Activated CD4-positive, alpha-beta T cell treated with anti-CD3 and anti-CD28 coated beads, Interleukin-2, Interleukin-4, amounts not matched to agents 100 ng/mL and 50 ng/mL, durations not matched to agents 16 hours and 8 hours (primary cell): ENCODE measurements around the gene CLPTM1.
"Not testable (repeated sequence)": the region's sequence is repeated elsewhere in the genome, so short reads cannot be mapped to it uniquely, and the experiment has no call there.

Source experiments
- DNase-seq: peaks from one replicate; pipeline ENCODE4 v3.0.0-alpha.2; 2020; ENCODE audit warnings: low spot score

The CLPTM1 gene, protein sequence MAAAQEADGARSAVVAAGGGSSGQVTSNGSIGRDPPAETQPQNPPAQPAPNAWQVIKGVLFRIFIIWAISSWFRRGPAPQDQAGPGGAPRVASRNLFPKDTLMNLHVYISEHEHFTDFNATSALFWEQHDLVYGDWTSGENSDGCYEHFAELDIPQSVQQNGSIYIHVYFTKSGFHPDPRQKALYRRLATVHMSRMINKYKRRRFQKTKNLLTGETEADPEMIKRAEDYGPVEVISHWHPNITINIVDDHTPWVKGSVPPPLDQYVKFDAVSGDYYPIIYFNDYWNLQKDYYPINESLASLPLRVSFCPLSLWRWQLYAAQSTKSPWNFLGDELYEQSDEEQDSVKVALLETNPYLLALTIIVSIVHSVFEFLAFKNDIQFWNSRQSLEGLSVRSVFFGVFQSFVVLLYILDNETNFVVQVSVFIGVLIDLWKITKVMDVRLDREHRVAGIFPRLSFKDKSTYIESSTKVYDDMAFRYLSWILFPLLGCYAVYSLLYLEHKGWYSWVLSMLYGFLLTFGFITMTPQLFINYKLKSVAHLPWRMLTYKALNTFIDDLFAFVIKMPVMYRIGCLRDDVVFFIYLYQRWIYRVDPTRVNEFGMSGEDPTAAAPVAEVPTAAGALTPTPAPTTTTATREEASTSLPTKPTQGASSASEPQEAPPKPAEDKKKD

DNA sequence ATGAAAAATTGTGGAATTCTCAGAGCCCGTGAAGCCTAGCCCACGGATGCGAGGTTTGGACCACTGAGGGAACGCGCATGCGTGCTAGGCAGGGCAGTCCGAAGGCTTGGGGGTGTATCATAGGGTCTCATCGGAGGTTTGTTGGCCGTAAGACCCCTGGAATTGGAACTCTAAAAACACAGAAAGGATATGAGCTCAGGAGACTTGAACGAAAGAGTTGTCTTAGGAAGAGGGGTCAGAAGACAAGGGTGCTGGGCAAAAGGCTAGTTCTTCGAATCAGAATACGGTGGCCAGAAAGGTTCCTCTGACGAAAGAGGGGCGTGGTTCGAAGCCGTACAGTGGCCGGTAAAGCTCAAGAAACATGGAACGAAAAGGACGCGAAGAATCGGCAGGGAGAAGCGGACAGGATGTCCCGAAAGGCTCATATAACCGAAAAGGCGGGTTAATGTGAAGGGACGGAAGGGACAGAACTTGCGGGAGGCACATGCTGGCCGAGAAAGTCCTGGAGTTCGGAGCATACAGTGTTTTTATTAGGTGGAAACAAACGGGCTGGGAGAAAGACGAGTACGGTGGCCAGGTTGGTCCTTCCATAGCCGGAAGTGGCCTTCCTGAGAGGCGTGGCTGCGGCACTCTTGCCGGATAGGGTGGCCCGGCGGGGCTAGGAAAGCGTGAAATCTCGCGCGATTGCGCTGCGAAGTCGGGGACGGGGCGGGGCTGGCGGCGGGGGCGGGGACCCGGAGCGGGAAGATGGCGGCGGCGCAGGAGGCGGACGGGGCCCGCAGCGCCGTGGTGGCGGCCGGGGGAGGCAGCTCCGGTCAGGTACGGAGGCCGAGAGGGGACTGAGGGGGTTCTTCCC, at the start of gene CLPTM1:
CLPTM1 (plus strand) TSS at position 732 of the 856 bp plus-strand sequence; CDS start at position 748, 16 bp downstream.
- peak; percentile 98 for DNase-seq

DNA sequence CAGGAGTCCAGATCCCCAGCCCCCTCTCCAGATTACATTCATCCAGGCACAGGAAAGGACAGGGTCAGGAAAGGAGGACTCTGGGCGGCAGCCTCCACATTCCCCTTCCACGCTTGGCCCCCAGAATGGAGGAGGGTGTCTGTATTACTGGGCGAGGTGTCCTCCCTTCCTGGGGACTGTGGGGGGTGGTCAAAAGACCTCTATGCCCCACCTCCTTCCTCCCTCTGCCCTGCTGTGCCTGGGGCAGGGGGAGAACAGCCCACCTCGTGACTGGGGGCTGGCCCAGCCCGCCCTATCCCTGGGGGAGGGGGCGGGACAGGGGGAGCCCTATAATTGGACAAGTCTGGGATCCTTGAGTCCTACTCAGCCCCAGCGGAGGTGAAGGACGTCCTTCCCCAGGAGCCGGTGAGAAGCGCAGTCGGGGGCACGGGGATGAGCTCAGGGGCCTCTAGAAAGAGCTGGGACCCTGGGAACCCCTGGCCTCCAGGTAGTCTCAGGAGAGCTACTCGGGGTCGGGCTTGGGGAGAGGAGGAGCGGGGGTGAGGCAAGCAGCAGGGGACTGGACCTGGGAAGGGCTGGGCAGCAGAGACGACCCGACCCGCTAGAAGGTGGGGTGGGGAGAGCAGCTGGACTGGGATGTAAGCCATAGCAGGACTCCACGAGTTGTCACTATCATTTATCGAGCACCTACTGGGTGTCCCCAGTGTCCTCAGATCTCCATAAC, 49.6 kb upstream of the CLPTM1 start, which contains the start of gene APOE:
APOE (plus strand) TSS at position 360 of the 724 bp plus-strand sequence. CDS start 829 bp downstream, outside the sequence.
- no peak for DNase-seq

DNA sequence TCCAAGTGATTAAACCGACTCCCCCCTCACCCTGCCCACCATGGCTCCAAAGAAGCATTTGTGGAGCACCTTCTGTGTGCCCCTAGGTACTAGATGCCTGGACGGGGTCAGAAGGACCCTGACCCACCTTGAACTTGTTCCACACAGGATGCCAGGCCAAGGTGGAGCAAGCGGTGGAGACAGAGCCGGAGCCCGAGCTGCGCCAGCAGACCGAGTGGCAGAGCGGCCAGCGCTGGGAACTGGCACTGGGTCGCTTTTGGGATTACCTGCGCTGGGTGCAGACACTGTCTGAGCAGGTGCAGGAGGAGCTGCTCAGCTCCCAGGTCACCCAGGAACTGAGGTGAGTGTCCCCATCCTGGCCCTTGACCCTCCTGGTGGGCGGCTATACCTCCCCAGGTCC, 47.6 kb upstream of the CLPTM1 start:
- no peak for DNase-seq

DNA sequence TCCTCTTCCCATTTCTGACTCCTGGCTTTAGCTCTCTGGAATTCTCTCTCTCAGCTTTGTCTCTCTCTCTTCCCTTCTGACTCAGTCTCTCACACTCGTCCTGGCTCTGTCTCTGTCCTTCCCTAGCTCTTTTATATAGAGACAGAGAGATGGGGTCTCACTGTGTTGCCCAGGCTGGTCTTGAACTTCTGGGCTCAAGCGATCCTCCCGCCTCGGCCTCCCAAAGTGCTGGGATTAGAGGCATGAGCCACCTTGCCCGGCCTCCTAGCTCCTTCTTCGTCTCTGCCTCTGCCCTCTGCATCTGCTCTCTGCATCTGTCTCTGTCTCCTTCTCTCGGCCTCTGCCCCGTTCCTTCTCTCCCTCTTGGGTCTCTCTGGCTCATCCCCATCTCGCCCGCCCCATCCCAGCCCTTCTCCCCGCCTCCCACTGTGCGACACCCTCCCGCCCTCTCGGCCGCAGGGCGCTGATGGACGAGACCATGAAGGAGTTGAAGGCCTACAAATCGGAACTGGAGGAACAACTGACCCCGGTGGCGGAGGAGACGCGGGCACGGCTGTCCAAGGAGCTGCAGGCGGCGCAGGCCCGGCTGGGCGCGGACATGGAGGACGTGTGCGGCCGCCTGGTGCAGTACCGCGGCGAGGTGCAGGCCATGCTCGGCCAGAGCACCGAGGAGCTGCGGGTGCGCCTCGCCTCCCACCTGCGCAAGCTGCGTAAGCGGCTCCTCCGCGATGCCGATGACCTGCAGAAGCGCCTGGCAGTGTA, 46.9 kb upstream of the CLPTM1 start:
- no peak for DNase-seq

DNA sequence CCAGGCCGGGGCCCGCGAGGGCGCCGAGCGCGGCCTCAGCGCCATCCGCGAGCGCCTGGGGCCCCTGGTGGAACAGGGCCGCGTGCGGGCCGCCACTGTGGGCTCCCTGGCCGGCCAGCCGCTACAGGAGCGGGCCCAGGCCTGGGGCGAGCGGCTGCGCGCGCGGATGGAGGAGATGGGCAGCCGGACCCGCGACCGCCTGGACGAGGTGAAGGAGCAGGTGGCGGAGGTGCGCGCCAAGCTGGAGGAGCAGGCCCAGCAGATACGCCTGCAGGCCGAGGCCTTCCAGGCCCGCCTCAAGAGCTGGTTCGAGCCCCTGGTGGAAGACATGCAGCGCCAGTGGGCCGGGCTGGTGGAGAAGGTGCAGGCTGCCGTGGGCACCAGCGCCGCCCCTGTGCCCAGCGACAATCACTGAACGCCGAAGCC, 46.3 kb upstream of the CLPTM1 start:
- DNase-seq = no peak

DNA sequence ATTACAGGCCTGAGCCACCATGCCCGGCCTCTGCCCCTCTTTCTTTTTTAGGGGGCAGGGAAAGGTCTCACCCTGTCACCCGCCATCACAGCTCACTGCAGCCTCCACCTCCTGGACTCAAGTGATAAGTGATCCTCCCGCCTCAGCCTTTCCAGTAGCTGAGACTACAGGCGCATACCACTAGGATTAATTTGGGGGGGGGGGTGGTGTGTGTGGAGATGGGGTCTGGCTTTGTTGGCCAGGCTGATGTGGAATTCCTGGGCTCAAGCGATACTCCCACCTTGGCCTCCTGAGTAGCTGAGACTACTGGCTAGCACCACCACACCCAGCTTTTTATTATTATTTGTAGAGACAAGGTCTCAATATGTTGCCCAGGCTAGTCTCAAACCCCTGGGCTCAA, 45.4 kb upstream of the CLPTM1 start:
- DNase-seq = no peak

DNA sequence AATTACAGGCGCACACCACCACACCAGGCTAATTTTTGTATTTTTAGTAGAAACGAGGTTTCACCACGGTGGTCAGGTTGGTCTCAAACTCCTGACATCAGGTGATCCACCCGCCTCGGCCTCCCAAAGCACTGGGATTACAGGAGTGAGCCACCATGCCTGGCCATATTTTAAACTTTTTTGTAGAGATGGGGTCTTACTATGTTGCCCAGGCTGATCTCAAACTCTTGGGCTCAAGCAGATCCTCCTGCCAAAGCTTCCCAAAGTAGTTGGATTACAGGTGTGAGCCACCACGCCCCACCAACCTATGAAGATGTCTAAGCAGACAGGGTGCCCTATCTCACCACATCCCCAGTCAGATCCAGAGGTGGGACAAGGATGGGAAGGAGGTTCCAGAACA, 43.3 kb upstream of the CLPTM1 start:
- DNase-seq = not testable (repeated sequence)

DNA sequence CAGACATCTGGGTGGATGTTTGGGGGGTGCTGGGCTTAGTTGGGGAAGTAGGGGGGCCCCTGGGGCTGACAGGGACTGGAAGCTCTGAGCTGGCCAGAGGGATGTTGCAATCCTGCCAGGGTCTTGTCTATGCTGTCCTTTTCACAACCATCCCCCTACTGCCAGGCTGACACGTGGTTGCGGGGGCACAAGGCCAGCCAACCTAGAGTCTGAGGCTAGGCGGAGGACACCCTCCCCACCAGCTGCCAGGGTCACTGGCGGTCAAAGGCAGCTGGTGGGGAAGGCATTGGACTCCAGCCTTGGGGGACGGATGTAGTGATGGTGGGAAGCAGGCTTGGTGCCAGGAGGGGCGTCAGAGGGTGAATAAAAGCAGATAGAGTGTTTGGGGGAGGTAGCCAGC, 42.3 kb upstream of the CLPTM1 start:
- no peak for DNase-seq

DNA sequence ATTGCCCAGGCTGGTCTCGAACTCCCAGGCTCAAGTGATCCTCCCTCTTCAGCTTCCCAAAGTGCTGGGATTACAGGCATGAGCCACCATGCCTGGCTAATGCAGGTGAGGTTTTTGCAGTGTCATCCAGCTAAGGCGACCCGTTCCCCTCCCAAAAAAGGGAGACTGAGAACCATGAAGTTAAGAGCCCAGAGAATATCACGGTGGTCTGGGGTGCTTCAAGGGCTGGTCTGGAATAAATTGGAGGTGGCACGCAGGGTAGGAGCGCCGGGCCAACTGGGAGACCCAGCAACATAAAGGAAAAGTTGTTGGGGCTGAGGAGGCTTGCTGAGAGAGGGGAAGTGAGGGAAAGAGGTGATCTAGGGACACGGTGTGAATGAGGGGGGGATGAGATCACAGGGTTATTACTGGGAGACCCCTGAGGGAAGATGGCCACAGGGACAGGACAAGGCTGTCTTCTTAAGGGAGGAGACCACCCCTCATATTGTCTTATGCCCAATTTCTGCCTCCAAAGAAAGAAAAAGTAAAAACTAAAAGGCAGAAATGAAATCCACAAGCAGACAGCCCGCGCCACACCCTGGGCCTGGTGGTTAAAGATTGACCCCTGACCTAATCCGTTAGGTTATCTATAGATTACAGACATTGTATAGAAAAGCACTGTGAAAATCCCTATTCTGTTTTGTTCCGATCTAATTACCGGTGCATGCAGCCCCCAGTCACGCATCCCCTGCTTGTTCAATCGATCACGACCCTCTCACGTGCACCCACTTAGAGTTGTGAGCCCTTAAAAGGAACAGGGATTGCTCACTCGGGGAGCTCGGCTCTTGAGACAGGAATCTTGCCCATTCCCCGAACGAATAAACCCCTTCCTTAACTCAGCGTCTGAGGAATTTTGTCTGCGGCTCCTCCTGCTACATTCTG, 41.4 kb upstream of the CLPTM1 start:
- not testable (repeated sequence) for DNase-seq

DNA sequence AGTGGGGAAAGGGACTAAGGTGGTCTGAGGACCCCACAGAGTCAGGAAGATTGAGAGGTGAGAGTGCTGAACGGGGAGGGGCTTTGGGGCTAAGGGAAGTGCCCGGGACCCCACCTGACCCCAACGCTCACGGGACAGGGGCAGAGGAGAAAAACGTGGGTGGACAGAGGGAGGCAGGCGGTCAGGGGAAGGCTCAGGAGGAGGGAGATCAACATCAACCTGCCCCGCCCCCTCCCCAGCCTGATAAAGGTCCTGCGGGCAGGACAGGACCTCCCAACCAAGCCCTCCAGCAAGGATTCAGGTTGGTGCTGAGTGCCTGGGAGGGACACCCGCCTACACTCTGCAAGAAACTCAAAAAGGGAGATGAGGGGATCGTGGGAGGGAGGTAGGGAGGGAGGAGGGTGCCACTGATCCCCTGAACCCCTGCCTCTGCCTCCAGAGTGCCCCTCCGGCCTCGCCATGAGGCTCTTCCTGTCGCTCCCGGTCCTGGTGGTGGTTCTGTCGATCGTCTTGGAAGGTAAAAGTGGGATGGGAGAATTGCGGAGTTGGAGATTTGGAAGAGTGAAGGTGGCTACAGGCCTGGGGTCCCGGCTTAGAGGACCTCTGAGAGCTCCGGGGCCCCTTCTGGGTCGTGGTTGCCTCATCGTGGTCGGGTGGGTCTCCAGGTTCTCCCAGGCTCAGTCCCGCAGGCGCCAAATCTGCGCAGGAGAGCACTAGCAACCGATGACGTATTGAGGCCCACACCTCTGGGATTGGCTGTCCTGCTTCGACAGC, 40.6 kb upstream of the CLPTM1 start, which contains the start of gene APOC1:
APOC1 (plus strand) TSS at position 176 of the 774 bp plus-strand sequence; CDS start at position 460, 284 bp downstream.
- DNase-seq = peak; percentile 87

DNA sequence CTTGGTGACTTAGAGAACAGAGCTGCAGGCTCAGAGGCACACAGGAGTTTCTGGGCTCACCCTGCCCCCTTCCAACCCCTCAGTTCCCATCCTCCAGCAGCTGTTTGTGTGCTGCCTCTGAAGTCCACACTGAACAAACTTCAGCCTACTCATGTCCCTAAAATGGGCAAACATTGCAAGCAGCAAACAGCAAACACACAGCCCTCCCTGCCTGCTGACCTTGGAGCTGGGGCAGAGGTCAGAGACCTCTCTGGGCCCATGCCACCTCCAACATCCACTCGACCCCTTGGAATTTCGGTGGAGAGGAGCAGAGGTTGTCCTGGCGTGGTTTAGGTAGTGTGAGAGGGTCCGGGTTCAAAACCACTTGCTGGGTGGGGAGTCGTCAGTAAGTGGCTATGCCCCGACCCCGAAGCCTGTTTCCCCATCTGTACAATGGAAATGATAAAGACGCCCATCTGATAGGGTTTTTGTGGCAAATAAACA, 30.9 kb upstream of the CLPTM1 start:
- no peak for DNase-seq

DNA sequence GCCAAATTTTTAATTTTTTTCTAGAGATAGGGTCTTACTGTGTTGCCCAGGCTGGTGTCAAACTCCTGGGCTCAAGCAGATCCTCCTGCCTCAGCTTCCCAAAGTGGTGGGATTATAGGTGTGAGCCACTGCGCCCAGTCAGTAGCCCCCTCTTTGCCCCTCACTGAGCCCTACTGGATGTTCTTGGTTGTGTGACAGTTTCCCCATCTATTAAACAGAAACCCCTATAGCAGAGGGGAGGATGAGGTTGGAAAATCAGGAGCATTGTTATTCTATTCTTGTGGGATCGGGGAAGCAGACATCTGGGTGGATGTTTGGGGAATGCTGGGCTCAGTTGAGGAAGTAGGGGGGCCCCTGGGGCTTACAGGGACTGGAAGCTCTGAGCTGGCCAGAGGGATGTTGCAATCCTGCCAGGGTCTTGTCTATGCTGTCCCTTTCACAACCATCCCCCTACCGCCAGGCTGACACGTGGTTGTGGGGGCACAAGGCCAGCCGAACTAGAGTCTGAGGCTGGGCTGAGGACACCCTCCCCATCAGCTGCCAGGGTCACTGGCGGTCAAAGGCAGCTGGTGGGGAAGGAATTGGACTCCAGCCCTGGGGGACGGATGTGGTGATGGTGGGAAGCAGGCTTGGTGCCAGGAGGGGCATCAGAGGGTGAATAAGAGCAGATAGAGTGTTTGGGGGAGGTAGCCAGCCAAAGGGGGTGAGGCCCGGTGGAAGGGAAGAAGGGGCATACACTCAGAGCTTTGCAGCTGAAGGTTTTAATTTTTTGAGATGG, 29.9 kb upstream of the CLPTM1 start:
- DNase-seq = no peak

DNA sequence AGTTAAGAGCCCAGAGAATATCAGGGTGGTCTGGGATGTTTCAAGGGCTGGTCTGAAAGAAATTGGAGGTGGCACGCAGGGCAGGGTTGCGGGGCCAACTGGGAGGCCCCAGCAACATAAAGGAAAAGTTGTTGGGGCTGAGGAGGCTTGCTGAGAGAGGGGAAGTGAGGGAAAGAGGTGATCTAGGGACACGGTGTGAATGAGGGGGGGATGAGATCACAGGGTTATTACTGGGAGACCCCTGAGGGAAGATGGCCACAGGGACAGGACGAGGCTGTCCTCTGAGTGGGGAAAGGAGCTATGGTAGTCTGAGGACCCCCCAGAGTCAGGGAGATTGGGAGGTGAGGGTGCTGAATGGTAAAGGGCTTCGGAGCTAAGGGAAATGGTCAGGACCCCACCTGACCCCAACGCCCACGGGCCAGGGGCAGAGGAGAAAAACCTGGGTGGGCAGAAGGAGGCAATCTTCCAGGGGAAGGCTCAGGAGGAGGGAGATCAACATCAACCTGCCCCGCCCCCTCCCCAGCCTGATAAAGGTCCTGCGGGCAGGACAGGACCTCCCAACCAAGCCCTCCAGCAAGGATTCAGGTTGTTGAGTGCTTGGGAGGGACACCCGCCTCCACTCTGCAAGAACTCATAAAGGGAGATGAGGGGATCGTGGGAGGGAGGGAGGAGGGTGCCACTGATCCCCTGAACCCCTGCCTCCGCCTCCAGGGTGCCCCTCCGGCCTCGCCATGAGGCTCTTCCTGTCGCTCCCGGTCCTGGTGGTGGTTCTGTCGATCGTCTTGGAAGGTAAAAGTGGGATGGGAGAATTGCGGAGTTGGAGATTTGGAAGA, 28.7 kb upstream of the CLPTM1 start:
- not testable (repeated sequence) for DNase-seq

DNA sequence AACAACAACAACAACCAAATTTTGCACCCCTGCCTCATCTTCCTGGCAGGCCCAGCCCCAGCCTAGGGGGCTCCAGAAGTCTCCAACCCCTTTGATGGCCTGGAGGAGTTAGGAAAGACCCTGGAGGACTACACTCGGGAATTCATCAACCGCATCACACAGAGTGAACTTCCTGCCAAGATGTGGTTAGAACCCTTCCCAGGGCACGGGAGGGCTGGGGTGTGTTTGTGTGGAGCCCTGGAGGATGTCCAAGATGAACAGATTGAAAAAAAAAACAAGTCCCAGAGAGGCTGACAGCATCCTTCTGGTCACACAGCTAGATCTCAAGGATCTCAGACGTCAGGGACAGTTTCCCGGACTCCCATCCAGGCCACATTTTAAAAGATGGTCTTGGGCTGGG, 27.4 kb upstream of the CLPTM1 start:
- DNase-seq = no peak

DNA sequence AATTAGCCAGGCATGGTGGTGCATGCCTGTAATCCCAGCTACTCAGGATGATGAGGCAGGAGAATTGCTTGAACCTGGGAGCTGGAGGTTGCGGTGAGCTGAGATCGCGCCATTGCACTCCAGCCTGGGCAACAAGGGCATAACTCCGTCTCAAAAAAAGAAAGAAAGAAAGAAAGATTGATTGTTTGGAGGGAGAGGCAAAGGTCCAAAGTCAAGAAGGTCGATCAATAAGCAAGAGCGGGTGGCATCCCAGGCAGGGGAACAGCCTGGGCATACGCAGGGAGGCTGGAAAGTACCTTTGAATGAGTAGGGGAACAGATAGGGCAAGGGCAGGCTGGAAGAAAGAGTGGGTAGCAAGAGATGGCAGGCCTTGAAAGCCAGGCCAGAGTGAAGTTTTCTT, 25.1 kb upstream of the CLPTM1 start:
- DNase-seq = no peak

DNA sequence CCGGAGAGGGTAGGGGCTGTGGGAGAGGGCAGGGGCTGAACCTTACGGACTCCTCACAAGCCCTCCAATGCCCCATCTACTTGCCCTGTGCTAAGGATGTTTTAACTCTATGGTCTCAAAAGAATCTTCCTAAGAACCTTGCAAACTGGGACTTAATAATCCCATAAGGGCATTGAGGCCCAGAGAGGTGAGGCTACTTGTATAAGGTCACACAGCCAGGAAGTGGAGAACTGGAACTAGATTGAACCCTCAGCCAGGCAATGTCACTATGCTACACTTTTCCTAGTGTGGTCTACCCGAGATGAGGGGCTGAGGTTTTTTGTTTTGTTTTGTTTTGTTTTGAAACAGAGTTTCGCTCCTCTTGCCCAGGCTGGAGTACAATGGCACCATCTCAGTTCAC, 23.6 kb upstream of the CLPTM1 start:
- no peak for DNase-seq

DNA sequence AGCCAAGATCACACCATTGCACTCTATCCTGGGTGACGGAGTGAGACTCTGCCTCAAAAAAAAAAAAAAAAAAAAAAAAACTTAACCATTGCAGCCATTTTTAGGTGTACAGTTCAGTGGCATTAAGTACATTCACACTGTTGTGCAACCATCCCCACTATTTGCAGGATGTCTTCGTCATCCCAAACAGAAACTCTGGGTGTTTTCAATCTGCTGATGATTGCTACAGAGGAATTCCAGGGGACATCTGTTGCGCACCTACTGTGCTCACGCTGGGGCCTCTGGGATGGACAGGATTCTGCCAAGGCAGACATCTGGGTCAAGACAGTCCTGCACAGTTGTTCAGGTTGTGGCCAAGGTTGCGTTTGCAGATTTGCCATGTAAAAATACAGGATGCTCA, 15.5 kb upstream of the CLPTM1 start:
- DNase-seq = no peak
